ENCODE data around the gene MED7.
"Not testable (repeated sequence)": the region's sequence is repeated elsewhere in the genome, so short reads cannot be mapped to it uniquely, and the experiment has no call there.

Gene MED7, protein sequence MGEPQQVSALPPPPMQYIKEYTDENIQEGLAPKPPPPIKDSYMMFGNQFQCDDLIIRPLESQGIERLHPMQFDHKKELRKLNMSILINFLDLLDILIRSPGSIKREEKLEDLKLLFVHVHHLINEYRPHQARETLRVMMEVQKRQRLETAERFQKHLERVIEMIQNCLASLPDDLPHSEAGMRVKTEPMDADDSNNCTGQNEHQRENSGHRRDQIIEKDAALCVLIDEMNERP

GRCh38 chr5:157142317-157143126 is at the start of gene MED7:
TSS of gene MED7 (minus strand) at chr5:157142865. CDS start at chr5:157139431, 3,434 bp downstream.
- CTCF ChIA-PET: interaction anchor here (0.7 to 3.8 kb wide), 10 partner anchors 10 to 249 kb away, joined by 3 to 31 read pairs (median 4); partner anchors contain the start of gene GARIN3
- TF ChIP-seq, protein P1, sequence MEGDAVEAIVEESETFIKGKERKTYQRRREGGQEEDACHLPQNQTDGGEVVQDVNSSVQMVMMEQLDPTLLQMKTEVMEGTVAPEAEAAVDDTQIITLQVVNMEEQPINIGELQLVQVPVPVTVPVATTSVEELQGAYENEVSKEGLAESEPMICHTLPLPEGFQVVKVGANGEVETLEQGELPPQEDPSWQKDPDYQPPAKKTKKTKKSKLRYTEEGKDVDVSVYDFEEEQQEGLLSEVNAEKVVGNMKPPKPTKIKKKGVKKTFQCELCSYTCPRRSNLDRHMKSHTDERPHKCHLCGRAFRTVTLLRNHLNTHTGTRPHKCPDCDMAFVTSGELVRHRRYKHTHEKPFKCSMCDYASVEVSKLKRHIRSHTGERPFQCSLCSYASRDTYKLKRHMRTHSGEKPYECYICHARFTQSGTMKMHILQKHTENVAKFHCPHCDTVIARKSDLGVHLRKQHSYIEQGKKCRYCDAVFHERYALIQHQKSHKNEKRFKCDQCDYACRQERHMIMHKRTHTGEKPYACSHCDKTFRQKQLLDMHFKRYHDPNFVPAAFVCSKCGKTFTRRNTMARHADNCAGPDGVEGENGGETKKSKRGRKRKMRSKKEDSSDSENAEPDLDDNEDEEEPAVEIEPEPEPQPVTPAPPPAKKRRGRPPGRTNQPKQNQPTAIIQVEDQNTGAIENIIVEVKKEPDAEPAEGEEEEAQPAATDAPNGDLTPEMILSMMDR (IDR thresholded peaks at IDR 0.05; ENCODE audit: control extremely low read depth, extremely low read depth, low read depth, missing control alignments): no peak
- peak; percentile 97 for DNase-seq (ENCODE audit: extremely low spot score)
- POLR2A ChIA-PET: interaction anchor here (0.5 to 1.8 kb wide), 6 partner anchors 10 to 715 kb away, joined by 3 to 8 read pairs (median 5); no protein-coding TSS in a partner anchor

- CTCF ChIA-PET: interaction anchor here (0.7 to 2.3 kb wide), 6 partner anchors 9 to 64 kb away, joined by 3 to 10 read pairs (median 3); no protein-coding TSS in a partner anchor
- TF ChIP-seq, protein P1 (IDR thresholded peaks at IDR 0.05; ENCODE audit: control extremely low read depth, extremely low read depth, low read depth, missing control alignments): no peak
- DNase-seq (ENCODE audit: extremely low spot score): no peak
- POLR2A ChIA-PET: no interaction called here
Measured at GRCh38 chr5:157189223-157189622, 46.6 kb upstream of the MED7 start.

GRCh38 chr5:157188270-157188669 is 45.6 kb upstream of the MED7 start:
- POLR2A ChIA-PET: no interaction called here
- no peak for DNase-seq (ENCODE audit: extremely low spot score)
- CTCF ChIA-PET: interaction anchor here (1.5 to 2.1 kb wide), 4 partner anchors 10 to 40 kb away, joined by 3 to 7 read pairs (median 4); no protein-coding TSS in a partner anchor
- TF ChIP-seq, protein P1 (IDR thresholded peaks at IDR 0.05; ENCODE audit: control extremely low read depth, extremely low read depth, low read depth, missing control alignments): no peak

GRCh38 chr5:157187046-157187754 is 44.5 kb upstream of the MED7 start:
- ChIA-PET CTCF (interaction anchor here (1.0 to 1.8 kb wide), 4 partner anchors 11 to 66 kb away, joined by 3 to 6 read pairs (median 3); no protein-coding TSS in a partner anchor), POLR2A (no interaction called here)
- DNase-seq (ENCODE audit: extremely low spot score): no peak
- TF ChIP-seq, protein P1 (IDR thresholded peaks at IDR 0.05; ENCODE audit: control extremely low read depth, extremely low read depth, low read depth, missing control alignments): no peak

- TF ChIP-seq, protein P1 (IDR thresholded peaks at IDR 0.05; ENCODE audit: control extremely low read depth, extremely low read depth, low read depth, missing control alignments): no peak
- CTCF ChIA-PET: interaction anchor here (1.0 to 1.8 kb wide), 4 partner anchors 12 to 66 kb away, joined by 3 to 6 read pairs (median 3); no protein-coding TSS in a partner anchor
- POLR2A ChIA-PET: no interaction called here
- DNase-seq (ENCODE audit: extremely low spot score): no peak
Measured at GRCh38 chr5:157186309-157187045, 43.8 kb upstream of the MED7 start.

GRCh38 chr5:157185122-157185521 is 42.5 kb upstream of the MED7 start:
- CTCF ChIA-PET: interaction anchor here (1.9 kb wide), 1 partner anchor 68 kb away, joined by 4 read pairs; no protein-coding TSS in a partner anchor
- POLR2A ChIA-PET; DNase-seq (ENCODE audit: extremely low spot score): not testable (repeated sequence)

All from GM10248 (cell line).